Inferior parietal cortex (tissue), 1 donor: Measurements from ENCODE around the gene ZFP57.
"Not testable (repeated sequence)": the region's sequence is repeated elsewhere in the genome, so short reads cannot be mapped to it uniquely, and the experiment has no call there.

Source experiments
- DNase-seq: peaks from one replicate; pipeline ENCODE4 v3.0.0-alpha.2; 2016; ENCODE audit errors: extremely low spot score

The ZFP57 gene

GRCh38 chr6:29696147-29697125, 15.5 kb upstream of the ZFP57 start:
- peak; percentile 47 for DNase-seq

DNA sequence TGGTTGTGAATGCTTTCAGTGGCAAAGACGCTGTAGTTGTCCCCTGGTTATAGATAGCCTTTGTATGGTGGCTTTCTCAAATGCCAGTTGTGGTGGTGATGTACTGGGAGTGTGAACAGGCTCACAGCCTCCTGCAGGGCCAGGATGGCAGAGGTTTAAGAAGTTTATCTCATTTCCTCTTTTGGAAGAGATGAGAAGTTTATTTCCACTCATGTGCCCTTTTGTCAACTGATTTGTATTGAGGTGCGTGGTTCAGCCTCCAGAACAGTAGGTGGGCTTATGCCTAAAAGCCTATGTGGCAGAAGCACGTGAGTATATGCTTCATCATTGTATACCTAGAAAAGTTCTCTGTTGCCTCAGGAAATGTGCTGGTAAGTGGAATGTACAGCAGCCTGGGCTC, 13.7 kb upstream of the ZFP57 start:
- no peak for DNase-seq

DNA sequence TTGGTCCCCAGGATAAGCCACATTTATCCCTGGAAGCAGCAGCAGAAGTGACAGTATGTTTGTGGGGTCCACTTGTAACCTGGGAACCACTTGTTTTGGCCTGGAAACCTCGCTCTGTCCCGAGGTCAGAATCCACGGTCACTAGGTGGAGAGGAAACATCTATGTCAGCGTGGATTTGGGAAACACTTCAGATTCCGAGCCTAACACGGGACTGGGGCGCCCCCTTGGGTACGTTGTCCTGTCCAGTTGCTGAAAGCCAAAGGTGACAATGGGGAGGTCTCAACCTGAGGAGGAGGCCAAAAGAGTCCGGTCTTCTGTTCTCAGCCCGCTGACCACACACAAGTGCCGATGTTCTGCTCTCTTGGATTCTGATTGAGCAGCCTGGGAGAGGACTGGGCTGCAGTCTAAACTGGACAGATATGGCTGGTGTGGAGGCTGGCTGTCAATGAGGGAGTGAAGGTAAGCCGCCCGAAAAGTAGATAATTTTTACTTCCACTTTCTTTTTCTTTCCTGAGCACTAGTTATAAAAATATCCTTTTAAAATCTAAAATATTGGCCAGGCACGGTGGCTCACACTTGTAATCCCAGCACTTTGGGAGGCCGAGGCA, 4.9 kb upstream of the ZFP57 start:
- DNase-seq: peak; percentile 27

- DNase-seq: no peak
Measured at GRCh38 chr6:29681811-29682210, 859 bp upstream of the ZFP57 start.

GRCh38 chr6:29680416-29680815, 536 bp downstream of the ZFP57 start:
- DNase-seq: no peak

- DNase-seq: no peak
Measured at GRCh38 chr6:29679962-29680361, 990 bp downstream of the ZFP57 start.

GRCh38 chr6:29678114-29678513, 2.8 kb downstream of the ZFP57 start:
- no peak for DNase-seq

DNA sequence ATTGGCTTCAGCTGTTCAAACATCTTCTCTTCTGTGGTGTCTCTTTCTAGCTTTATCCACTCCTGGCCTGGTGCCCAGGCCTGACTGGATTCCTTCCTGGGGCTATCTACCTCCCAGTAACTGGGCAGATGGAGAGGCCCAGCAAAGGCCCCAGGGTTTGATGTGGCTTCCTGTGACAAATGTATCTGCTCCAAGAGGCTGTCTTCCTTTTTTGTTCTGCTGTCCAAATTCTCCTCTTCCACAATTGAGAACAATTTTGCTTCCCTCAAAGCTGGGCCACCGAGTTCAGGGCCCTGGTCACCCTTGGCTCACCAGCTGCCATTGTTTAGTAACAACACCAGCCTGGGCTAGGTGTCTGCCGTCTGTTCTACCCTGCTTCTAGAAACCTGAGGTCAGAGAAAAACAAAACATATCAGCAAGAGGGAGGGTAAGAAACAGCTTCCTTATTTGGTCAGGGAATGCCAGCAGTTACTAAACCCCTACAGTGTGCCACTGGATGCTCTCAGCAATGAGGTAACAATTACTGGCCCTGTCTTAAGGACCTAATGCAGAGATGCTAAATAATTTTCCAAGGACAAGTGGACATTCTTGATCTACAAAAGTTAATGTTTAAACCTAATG, 3.9 kb downstream of the ZFP57 start:
- DNase-seq: no peak

GRCh38 chr6:29675561-29675960, 5.4 kb downstream of the ZFP57 start:
- no peak for DNase-seq

- DNase-seq: no peak
Measured at GRCh38 chr6:29674008-29674407, 6.9 kb downstream of the ZFP57 start.

DNA sequence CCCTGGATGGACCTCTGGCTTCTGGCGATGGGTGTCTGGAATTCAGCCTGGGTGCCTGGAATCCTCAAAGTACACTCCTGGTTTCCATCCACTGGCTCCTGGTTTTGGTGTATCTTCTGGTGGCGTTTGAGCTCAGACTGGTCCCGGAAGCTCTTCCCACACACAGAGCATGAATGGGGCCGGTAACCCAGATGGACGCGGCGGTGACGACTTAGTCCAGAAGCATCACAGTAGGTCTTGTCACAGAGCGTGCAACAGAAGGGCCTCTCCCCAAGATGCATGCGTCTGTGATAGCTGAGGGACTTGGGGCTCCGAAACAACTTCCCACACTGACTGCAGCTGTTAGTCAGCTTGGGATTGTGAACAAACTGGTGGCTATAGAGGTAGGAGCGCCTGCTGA, 7.8 kb downstream of the ZFP57 start:
- DNase-seq: no peak

- not testable (repeated sequence) for DNase-seq
Measured at GRCh38 chr6:29672116-29672515, 8.8 kb downstream of the ZFP57 start.

GRCh38 chr6:29671026-29671425, 9.9 kb downstream of the ZFP57 start:
- no peak for DNase-seq

DNA sequence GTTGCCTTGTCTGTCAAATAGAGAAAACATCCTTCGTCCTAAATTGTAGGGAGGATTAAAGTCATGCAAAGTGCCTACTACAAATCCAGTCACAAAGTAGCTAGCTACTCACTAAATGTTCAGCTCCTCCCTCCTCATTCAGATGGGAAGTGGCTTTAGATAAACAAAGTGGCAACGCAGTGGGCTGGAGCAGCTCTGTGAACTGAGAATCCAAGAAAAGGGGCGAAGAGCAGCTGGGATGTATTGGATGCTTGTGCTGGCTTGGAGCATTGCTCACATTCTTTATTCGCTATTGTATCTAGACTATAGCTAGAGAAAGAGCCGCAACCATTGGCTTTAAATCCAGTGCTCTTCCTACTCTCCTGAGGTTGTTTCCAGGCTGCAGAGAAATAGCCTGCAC, 13.8 kb downstream of the ZFP57 start:
- DNase-seq: no peak

GRCh38 chr6:29666826-29667130, 14.2 kb downstream of the ZFP57 start:
- DNase-seq: no peak

DNA sequence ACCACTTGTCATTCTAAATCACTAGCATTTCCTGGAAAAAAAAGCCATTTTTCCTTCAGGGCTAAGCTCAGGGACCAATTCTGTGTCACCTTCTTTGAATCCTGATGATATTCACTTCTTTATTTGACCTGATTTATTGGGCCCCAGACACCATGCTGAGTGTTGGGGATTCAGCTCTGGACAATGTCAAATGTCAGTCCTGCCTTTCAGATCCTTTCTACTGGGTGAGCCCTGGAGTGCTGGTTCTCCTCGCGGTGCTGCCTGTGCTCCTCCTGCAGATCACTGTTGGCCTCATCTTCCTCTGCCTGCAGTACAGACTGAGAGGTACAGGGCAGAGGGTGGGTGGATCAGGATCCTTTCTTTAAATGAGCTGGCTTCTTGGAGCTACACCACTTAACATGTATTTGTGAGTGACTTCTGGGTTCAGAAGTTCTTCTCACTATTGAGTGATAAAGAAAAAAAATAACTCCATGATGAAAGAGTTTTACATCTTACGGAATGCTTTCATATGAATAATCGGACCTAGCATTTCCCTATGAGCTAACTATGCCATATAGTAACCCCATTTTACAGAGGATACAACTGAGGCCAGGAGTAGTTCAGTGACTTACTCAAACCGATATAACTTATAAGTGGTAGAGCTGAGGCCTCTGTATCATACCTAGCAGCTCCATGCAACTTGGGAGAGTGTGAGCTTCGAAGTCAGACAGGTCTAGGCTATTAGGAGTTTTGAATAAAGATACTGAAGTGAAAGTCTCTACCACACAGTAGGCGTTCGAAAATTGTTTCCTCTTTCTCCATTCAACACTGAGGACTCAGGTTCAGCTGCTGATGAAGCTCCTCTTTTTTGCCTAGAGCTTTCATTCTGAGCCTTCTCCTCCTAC, 14.8 kb downstream of the ZFP57 start:
- no peak for DNase-seq

DNA sequence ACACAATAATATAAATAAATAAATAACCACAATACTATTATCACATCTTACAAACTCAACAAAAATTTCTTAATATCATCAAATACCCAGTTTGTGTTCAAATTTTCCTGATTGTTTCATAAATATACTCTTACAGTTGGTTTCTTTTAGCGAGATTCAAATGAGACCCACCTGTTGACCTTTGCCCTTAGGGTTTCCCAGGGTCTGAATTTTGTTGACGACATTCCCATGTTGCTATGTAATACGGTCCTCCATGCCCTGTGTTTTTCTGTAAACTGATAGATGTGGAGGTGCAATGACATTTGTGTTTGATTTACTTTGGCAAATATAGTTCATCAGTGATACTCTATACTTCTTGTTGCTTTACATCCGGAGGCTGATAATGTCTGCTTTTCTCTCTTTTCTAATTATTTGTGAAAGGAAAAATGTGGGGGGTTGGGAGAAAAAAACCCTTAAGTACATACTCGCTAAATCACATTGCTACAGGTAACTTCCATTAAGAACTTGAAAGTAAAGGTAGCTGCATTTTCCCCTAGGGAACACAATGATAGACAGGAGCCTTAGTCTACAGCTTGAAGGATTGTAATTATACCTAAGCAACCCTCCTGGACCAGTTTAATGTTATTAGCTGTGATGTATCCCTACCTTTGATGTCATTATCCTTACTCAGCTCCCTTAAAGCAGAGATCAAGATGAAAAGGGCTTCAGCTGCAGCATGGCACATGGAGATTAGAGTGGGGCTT, 17.5 kb downstream of the ZFP57 start:
- DNase-seq: no peak

DNA sequence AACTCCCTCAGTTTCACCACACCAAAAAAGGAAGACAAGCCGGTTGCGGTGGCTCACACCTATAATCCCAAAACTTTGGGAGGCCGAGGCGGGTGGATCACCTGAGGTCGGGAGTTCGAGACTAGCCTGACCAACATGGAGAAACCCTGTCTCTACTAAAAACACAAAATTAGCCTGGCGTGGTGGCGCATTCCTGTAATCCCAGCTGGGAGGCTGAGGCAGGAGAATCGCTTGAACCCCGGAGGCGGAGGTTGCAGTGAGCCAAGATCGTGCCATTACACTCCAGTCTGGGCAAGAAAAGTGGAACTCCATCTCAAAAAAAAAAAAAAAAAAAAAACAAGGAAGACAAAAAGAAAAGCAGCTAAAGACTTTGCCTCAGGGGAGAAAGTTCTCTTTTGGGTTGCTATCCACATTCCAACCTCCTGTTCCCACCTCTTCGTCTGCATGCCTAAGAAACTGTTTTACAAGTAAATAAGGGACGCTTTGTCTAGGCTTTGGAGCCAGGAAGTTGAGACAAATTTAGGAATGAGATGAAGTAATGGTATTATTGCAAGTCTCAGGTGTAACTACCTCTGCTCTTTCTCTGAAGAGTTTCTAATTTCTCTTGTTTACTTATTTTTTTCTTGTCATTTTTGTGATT, 19.3 kb downstream of the ZFP57 start:
- DNase-seq: not testable (repeated sequence)

- DNase-seq: no peak
Measured at GRCh38 chr6:29661071-29661470, 19.9 kb downstream of the ZFP57 start.

DNA sequence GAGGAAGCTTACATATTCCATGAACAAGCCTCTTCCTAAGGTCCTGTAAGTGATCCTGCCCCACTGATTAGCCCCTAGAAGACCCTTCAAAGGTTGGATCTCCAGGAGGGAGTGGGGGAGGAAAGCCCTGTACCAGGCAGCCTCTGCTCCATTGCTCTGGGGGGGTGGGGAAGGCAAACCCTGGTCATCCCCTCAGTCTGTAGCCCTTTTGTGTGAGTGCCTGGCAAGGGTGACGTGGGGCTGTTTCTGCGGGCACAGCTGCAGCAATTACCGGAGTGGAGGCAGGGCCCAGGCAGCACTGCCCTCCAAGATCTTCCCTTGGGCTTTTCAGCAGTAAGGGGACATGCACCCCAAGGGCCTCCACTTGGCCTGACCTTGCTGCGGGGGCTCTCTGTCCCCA, 24.2 kb downstream of the ZFP57 start, which contains the start of gene MOG:
MOG (plus strand) TSS at position 295 of the 400 bp plus-strand sequence. CDS start 118 bp downstream, outside the sequence.
- DNase-seq: peak; percentile 75

GRCh38 chr6:29656157-29656556, 24.8 kb downstream of the ZFP57 start:
- DNase-seq: no peak
